GM12873 (cell line): Measurements from ENCODE around the gene ABLIM2.
A peak's percentile ranks its signal among the peaks of the same experiment; 100 is the strongest.

Experiments used
- TF ChIP-seq, protein P1 (sequence below): IDR thresholded peaks from 2 replicates; pipeline ENCODE4 v1.5.1; 2012; ENCODE audit warnings: low read depth, mild to moderate bottlenecking, moderate library complexity, low read length, control low read depth; ENCODE audit not compliant: insufficient read depth; ENCODE audit errors: missing control alignments

The ABLIM2 gene

DNA sequence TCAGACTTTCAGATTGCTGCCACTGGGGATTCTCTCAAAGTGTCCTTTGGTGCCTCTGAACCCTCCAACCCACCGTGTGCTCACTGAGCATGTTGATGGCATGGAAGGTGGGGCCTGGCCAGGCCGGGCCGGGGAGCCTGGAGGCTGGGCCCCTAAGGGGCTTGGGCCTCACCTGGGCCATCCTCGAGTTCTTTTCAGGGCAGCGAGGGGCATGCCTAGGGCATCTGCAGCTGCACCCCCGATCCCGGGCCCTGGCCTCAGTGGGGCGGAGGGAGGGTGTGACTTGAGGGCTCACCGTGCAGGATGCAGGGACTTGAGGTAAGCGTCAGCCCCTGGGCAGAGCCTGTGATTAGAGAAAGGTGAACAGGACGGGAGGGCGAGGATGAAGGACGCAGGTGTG lies 38.9 kb upstream of the ABLIM2 start:
- TF ChIP-seq, protein P1, sequence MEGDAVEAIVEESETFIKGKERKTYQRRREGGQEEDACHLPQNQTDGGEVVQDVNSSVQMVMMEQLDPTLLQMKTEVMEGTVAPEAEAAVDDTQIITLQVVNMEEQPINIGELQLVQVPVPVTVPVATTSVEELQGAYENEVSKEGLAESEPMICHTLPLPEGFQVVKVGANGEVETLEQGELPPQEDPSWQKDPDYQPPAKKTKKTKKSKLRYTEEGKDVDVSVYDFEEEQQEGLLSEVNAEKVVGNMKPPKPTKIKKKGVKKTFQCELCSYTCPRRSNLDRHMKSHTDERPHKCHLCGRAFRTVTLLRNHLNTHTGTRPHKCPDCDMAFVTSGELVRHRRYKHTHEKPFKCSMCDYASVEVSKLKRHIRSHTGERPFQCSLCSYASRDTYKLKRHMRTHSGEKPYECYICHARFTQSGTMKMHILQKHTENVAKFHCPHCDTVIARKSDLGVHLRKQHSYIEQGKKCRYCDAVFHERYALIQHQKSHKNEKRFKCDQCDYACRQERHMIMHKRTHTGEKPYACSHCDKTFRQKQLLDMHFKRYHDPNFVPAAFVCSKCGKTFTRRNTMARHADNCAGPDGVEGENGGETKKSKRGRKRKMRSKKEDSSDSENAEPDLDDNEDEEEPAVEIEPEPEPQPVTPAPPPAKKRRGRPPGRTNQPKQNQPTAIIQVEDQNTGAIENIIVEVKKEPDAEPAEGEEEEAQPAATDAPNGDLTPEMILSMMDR, result no peak

DNA sequence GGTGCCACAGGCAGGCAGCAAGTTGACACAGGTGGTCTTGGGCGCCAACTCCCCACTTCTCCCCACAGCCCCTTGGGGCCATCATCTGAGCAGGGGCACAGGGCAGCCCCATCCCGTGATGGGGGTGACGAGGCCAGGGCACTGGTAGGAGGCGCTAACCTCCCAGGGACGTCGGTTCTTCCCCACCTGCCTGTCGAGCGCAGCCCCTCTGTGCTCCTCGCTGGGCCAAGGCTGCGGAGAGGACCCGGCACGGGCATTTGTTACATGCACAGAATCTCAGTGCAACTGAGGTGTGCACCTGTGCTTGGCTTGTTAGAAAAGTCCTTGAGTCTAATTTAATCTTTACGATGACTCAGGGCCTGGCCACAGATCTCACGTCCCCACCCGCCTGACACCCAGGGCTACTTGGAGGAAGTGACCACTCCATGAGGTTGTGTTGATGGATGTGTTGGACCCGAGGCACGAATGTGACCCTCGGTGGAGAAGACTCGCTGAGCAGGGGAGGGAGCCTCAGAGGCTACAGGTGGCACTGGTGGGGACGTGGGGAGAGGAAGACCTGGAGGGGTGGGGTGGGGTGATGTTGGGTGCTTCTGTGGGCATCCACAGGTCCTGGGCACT lies 37.3 kb upstream of the ABLIM2 start:
- TF ChIP-seq, protein P1, result no peak

DNA sequence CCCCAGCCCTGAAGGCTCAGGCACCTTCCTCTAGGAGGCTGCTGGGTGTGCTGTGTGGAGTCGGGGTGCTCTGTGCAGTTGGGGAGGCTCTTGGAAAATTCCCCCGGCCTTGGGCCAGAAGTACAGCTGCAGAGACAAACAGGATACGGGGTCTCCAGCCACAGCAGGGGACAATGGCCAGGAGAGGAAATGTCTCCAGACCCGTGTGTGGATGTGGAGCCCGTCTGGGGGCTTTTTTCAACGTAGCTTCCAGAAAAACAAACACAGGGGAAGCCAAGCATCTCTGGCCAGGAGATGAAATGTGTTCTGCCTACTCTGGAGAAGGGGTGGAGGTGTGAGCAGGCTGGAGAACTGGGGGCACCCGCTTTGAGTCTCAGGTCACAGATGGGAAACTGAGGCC lies 36.8 kb upstream of the ABLIM2 start:
- TF ChIP-seq, protein P1, result no peak

DNA sequence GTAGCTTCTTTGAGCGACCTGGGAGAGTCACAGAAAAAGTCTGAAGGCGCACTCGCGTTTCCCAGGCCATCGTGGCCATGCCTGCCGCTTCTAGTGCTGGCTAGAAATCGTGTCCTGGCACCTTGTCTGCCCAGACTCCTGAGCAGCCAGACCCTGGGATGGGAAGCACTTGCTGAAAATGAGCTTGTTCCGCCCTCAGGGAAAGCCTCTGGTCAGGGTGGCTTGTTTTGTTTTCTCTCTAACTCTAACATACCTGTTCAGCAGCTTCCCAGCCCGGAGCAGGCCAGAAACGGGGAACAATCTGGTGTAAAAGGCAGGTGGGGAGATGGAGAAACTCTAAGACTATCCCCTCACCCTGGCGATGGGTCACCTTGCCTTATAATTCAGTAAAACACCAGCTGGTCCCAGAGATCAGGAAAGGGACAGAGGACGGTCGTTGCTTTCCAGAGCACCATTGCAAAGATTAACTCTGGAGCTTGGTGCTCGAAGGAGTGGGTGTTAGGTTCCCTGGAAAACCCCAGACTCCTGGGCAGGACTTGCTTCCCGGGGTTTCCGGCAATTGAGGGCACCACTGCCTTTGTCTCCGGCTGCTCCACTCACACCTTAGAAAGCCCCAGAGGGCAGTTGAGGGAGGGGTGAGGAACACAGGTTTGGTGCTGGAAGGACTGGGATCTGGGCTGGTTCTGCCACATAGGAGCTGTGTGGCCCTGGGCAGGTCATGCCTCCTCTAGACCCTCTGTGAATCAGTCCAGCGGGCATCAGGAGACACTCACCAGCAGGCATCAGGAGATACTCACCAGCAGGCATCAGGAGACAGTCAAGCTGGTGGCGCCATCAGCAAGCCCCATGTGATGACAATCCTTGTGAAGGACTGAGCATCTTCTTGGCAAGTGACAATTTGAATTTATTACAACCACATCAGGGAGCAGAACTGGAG lies 36.0 kb upstream of the ABLIM2 start:
- TF ChIP-seq, protein P1, result no peak

DNA sequence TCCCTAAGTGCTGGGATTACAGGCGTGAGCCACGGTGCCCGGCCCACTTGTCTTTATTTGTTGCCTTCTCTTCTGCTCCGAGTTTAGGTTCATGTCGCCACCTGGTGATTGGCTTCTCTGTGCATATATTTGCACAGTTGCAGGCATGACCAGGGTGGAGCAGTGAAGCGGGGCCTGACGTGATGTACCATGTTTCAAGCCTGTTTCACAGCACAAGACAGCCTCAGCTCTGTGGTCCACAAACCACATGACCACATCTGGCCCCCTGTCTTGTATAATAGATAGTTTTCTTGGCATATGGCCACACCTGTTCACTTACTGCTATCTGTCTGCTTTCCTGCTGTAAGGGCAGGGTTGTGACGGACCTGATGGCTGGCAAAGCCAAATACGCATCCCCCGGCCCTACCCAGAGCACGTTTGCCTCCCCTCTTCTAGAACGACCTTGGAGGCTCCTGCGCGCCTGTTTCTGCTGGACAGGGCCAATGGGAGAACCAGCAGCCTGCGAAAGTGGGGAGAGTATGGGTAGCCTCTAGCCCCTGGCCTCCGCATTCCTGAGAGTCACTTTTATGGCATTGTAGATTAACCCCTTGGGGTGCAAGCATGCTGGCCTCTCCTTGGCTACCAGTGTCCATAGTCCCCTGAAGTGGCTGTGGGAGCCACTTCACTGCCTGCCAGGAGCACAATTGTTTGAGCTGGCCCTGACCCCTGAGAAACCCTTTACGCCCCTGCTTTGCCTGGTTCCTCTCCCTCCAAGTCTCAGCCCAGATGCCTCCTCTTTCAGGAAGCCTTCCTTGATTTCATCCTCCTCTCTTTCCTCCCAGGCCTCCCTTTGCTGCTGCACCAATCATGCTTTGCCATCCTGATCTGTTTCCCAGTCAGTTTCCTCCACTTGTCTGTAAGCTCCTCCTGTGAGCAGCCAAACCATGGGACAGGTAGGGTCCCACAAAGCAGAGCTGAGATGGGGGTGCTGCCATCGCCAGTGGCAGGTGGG lies 34.4 kb upstream of the ABLIM2 start:
- TF ChIP-seq, protein P1, result peak; percentile 56

DNA sequence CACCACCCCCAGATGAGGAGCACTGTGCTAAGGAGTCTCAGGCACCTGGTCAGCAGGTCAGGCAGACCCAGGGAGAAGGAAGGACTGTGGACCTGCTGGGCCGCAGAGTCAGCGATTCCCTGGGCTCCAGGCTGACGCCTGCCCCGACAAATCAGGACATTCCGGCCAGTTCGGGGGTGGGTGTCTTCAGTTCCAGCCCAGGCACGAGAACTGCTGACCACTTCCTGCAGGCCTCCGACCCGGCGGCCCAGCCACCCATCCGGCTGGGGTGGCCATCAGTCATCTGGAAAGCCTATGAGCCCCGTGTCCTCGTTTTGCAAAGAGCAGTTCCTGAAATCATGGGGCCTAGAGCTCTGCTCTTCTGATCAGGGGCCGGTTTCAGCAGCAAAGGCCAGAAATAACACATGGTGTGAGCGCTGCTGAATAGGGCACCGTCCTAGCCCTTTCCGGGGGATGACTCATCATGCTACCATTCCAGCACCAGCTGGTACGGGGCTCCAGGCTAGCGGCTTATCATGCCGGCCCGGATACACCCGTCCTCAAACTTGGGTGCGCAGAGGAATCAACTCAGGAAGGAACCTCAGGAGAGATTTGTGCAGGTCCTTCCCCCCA lies 32.6 kb upstream of the ABLIM2 start:
- TF ChIP-seq, protein P1, result no peak
